ENCODE data around the gene CCSER1.
"Not testable (repeated sequence)": the region's sequence is repeated elsewhere in the genome, so short reads cannot be mapped to it uniquely, and the experiment has no call there.

CCSER1 gene

DNA sequence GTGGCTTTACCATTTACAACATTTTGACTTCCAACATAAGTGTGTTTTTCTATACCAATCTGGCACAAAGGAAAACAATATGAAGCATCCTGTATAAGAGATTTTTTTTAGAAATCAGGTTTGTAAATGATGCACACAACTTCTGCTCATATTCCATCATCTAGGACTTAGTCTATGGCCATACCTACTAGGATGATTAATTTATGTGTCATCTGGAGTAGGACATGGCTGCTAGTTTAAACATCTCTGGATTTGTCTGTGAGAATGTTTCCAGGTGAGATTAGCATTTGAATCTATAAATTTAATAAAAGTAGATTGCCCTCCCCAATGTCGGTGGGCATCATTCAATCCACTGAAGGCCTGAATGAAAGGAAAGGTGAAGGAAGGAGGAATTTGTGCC is 1493.8 kb downstream of the CCSER1 start:
- TF ChIP-seq FOXP2 (optimal IDR thresholded peaks at IDR 0.05; ENCODE audit: control extremely low read depth, extremely low read length, insufficient read depth) (no peak), EZH2 (IDR thresholded peaks at IDR 0.05) (no peak), POLR2AphosphoS5 (IDR thresholded peaks at IDR 0.05; ENCODE audit: borderline replicate concordance, low read depth, low read length) (no peak)
- Histone ChIP-seq H3K9me3 (ENCODE audit: low read depth, low read length) (no peaks in the 10 kb centered on the region), H3K36me3 (ENCODE audit: insufficient read depth, low read length) (no peaks in the 10 kb centered on the region), H3K9ac (ENCODE audit: insufficient read length) (no peak overlapping the region), H3K27ac (no peak overlapping the region), H3K4me3 (no peak overlapping the region)
- DNase-seq (ENCODE audit: low read depth, low spot score), result no peak

GRCh38 chr4:91621446-91621845 is 1494.3 kb downstream of the CCSER1 start:
- H3K4me3 ChIP-seq, result no peak overlapping the region
- H3K36me3 ChIP-seq (ENCODE audit: insufficient read depth, low read length), result no peaks in the 10 kb centered on the region
- H3K9me3 ChIP-seq (ENCODE audit: low read depth, low read length), result no peaks in the 10 kb centered on the region
- DNase-seq (ENCODE audit: low read depth, low spot score), result no peak
- H3K9ac ChIP-seq (ENCODE audit: insufficient read length), result no peak overlapping the region
- no peak overlapping the region for H3K27ac ChIP-seq
- TF ChIP-seq FOXP2 (optimal IDR thresholded peaks at IDR 0.05; ENCODE audit: control extremely low read depth, extremely low read length, insufficient read depth) (no peak), POLR2AphosphoS5 (IDR thresholded peaks at IDR 0.05; ENCODE audit: borderline replicate concordance, low read depth, low read length) (no peak), EZH2 (IDR thresholded peaks at IDR 0.05) (no peak)

DNA sequence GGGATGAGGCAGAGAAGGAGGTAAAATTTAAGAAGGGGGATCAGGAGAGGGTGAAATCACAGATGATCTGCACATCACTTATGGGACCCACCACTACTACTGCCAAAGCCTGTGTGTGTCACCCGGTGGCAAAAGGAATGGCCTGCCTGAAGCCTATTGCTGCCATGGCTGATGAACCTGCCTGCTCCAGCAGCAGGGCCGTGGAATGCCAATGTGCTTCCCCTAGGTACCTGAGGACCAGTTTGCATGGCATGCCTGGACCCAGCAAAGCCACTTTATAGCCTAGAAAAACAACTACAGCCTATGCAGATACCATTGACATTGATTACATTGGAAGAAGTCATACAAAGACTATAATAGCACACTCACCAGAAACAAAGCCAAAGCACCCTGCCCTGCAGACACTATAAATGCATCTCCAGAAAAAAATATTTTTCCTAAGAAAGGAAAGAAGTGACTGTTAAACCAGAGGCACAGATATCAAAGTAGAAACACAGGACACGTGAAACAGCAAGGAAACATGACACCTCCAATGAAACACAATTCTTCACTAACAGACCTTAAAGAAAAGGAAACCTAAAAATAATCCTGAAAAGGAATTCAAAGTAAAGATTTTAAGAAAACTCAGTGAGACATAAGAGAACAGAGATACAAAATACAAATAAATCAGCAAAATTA is 1495.9 kb downstream of the CCSER1 start:
- H3K9me3 ChIP-seq (ENCODE audit: low read depth, low read length), result no peaks in the 10 kb centered on the region
- H3K9ac ChIP-seq (ENCODE audit: insufficient read length), result no peak overlapping the region
- no peak overlapping the region for H3K27ac ChIP-seq
- no peak overlapping the region for H3K4me3 ChIP-seq
- TF ChIP-seq FOXP2 (optimal IDR thresholded peaks at IDR 0.05; ENCODE audit: control extremely low read depth, extremely low read length, insufficient read depth) (no peak), POLR2AphosphoS5 (IDR thresholded peaks at IDR 0.05; ENCODE audit: borderline replicate concordance, low read depth, low read length) (no peak), EZH2 (IDR thresholded peaks at IDR 0.05) (no peak)
- H3K36me3 ChIP-seq (ENCODE audit: insufficient read depth, low read length), result no peaks in the 10 kb centered on the region
- no peak for DNase-seq (ENCODE audit: low read depth, low spot score)

DNA sequence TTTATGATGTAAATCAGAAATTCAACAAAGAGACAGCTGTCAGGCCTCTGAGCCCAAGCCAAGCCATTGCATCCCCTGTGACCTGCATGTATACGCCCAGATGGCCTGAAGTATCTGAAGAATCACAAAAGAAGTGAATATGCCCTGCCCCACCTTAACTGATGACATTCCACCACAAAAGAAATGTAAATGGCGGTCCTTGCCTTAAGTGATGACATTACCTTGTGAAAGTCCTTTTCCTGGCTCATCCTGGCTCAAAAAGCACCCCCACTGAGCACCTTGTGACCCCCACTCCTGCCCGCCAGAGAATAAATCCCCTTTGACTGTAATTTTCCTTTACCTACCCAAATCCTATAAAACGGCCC is 1496.4 kb downstream of the CCSER1 start:
- H3K4me3 ChIP-seq; H3K27ac ChIP-seq; H3K36me3 ChIP-seq (ENCODE audit: insufficient read depth, low read length); DNase-seq (ENCODE audit: low read depth, low spot score); H3K9me3 ChIP-seq (ENCODE audit: low read depth, low read length); H3K9ac ChIP-seq (ENCODE audit: insufficient read length): not testable (repeated sequence)

- Histone ChIP-seq H3K9ac (ENCODE audit: insufficient read length) (no peak overlapping the region), H3K4me3 (no peak overlapping the region), H3K27ac (no peak overlapping the region), H3K36me3 (ENCODE audit: insufficient read depth, low read length) (no peaks in the 10 kb centered on the region), H3K9me3 (ENCODE audit: low read depth, low read length) (0 out of 2 replicates have a peak, but pooled peaks cover 3% of the 10 kb centered on the region)
- TF ChIP-seq POLR2AphosphoS5 (IDR thresholded peaks at IDR 0.05; ENCODE audit: borderline replicate concordance, low read depth, low read length) (no peak), FOXP2 (optimal IDR thresholded peaks at IDR 0.05; ENCODE audit: control extremely low read depth, extremely low read length, insufficient read depth) (no peak), EZH2 (IDR thresholded peaks at IDR 0.05) (no peak)
- DNase-seq (ENCODE audit: low read depth, low spot score), result no peak
These were observed 1502.9 kb downstream of the CCSER1 start for GRCh38 chr4:91630054-91630453.

DNA sequence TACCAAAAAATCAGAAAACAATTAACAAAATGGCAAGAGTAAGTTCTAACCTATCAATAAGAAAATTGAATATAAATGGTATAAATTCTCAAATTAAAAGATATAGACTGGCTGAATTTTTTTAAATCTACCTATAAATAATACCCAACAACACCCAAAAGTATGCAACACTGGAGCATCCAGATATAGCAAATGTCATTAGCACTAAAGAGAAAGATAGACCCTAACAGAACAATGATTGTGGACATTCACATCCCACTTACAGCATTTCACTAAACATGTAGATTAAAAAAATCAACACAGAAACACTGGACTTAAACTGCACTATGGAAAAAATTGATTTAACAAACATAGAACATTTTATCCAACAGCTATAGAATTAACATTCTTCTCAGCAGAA is 1503.6 kb downstream of the CCSER1 start:
- Histone ChIP-seq H3K4me3 (no peak overlapping the region), H3K36me3 (ENCODE audit: insufficient read depth, low read length) (no peaks in the 10 kb centered on the region), H3K27ac (no peak overlapping the region), H3K9ac (ENCODE audit: insufficient read length) (no peak overlapping the region), H3K9me3 (ENCODE audit: low read depth, low read length) (0 out of 2 replicates have a peak, but pooled peaks cover 3% of the 10 kb centered on the region)
- DNase-seq (ENCODE audit: low read depth, low spot score), result no peak
- no peak for TF ChIP-seq EZH2 (IDR thresholded peaks at IDR 0.05)
- no peak for TF ChIP-seq FOXP2 (optimal IDR thresholded peaks at IDR 0.05; ENCODE audit: control extremely low read depth, extremely low read length, insufficient read depth)
- TF ChIP-seq POLR2AphosphoS5 (IDR thresholded peaks at IDR 0.05; ENCODE audit: borderline replicate concordance, low read depth, low read length), result no peak

DNA sequence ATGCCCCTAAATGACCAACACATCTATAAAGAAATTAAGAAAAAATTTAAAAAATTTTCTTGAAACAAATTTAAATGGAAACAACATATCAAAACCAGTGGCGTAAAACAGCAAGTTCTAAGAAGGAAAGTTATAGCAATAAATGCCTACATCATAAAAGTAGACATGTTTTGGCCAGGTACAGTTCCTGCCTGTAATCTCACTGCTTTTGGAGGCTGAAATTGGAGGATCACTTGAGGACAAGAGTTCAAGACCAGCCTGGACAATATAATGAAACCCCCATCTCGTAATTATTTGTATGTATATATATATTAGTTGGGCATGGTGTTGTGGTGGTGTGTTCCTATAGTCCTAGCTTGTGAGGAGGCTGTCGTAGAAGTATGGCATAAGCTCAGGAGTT is 1504.1 kb downstream of the CCSER1 start:
- no peak for DNase-seq (ENCODE audit: low read depth, low spot score)
- Histone ChIP-seq H3K9ac (ENCODE audit: insufficient read length) (no peak overlapping the region), H3K9me3 (ENCODE audit: low read depth, low read length) (0 out of 2 replicates have a peak, but pooled peaks cover 3% of the 10 kb centered on the region), H3K4me3 (no peak overlapping the region), H3K36me3 (ENCODE audit: insufficient read depth, low read length) (no peaks in the 10 kb centered on the region), H3K27ac (no peak overlapping the region)
- TF ChIP-seq POLR2AphosphoS5 (IDR thresholded peaks at IDR 0.05; ENCODE audit: borderline replicate concordance, low read depth, low read length) (no peak), FOXP2 (optimal IDR thresholded peaks at IDR 0.05; ENCODE audit: control extremely low read depth, extremely low read length, insufficient read depth) (no peak), EZH2 (IDR thresholded peaks at IDR 0.05) (no peak)

DNA sequence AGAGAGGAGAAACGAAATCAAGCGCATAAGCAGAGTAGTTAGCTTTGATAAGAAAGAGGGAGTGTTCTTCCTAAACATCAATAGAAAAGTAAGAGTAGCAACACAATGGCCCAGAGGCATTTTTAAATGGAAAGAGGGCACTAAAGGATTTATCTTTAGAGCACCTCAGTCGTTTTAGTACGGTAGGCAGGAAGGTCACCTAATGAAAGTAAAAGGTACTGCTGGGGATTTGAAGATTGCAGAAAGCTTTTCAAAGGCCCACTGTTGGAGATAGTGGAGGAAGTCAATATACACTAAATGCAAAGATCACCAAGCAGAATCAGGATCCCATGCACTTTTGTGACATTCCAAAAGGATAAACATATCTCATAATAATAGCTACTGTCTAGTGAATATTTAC is 1508.9 kb downstream of the CCSER1 start:
- no peak for DNase-seq (ENCODE audit: low read depth, low spot score)
- Histone ChIP-seq H3K9me3 (ENCODE audit: low read depth, low read length) (0 out of 2 replicates have a peak, but pooled peaks cover 3% of the 10 kb centered on the region), H3K9ac (ENCODE audit: insufficient read length) (no peak overlapping the region), H3K4me3 (no peak overlapping the region), H3K36me3 (ENCODE audit: insufficient read depth, low read length) (no peaks in the 10 kb centered on the region), H3K27ac (no peak overlapping the region)
- no peak for TF ChIP-seq POLR2AphosphoS5 (IDR thresholded peaks at IDR 0.05; ENCODE audit: borderline replicate concordance, low read depth, low read length)
- TF ChIP-seq FOXP2 (optimal IDR thresholded peaks at IDR 0.05; ENCODE audit: control extremely low read depth, extremely low read length, insufficient read depth), result no peak
- TF ChIP-seq EZH2 (IDR thresholded peaks at IDR 0.05), result no peak

Data from SK-N-MC (cell line).